ENCODE measurements around the gene EPS8L3. TPM values are rescaled to one million over a fixed set of nuclear protein-coding genes. Genes with fewer than 3 reads are reported as not detected.

EPS8L3 gene
- total RNA-seq, 1 donor, result not detected

- peak; percentile 59 for DNase-seq (ENCODE audit: low read depth)
- TF ChIP-seq CTCF (IDR thresholded peaks at IDR 0.05; ENCODE audit: insufficient read depth, low read depth, low read length), result no peak
- no peak overlapping the region for H3K4me3 ChIP-seq (ENCODE audit: low read depth, low read length)
These were observed 24.3 kb upstream of the EPS8L3 start for GRCh38 chr1:109787845-109788601.

- TF ChIP-seq CTCF (IDR thresholded peaks at IDR 0.05; ENCODE audit: insufficient read depth, low read depth, low read length), result no peak
- DNase-seq (ENCODE audit: low read depth), result peak; percentile 50
- H3K4me3 ChIP-seq (ENCODE audit: low read depth, low read length), result no peak overlapping the region
These were observed 23.6 kb upstream of the EPS8L3 start for GRCh38 chr1:109787211-109787844.

DNA sequence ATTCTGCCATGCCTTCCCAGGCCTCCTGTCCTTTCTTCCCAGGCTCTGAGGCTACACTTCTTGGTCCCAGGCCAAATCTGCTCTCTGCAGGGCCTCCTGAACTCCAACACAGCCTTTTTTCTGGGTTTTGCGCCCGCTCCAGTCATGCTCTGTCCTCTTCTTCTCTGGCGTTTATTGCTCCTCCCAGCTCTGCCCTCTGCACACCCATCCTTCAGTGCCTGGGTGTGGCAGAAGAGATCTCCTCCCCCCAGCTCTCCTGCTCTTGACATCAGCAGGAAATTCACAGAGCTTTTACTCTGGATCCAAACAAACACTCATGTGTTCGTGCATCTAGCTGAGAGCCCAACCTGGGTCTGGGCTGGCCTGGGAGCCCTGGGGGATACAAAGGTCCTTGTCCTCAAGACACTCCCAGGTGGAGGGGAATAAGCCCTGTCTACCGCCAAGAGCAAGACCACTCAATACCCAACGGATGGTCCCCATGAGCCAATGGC, 22.9 kb upstream of the EPS8L3 start:
- DNase-seq (ENCODE audit: low read depth), result peak; percentile 63
- no peak overlapping the region for H3K4me3 ChIP-seq (ENCODE audit: low read depth, low read length)
- no peak for TF ChIP-seq CTCF (IDR thresholded peaks at IDR 0.05; ENCODE audit: insufficient read depth, low read depth, low read length)

DNA sequence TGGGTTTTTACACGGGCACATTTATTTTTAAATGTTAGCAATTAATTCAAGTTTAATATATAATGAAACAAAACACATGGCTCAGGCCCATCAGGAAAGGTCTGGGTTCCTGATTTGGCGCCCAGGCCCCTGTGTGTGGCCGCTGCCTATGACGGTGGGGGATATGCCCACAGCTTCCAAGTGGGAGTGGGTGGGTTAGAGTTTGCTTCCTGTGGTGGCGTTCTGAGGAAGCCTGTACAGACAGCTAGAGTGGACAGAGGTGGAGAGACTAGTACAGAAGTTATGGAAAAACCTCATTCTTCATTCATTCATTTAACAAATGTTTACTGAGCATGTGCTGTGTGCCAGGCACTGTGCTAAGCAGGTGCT, 22.4 kb upstream of the EPS8L3 start:
- H3K4me3 ChIP-seq (ENCODE audit: low read depth, low read length), result no peak overlapping the region
- no peak for TF ChIP-seq CTCF (IDR thresholded peaks at IDR 0.05; ENCODE audit: insufficient read depth, low read depth, low read length)
- DNase-seq (ENCODE audit: low read depth), result no peak

DNA sequence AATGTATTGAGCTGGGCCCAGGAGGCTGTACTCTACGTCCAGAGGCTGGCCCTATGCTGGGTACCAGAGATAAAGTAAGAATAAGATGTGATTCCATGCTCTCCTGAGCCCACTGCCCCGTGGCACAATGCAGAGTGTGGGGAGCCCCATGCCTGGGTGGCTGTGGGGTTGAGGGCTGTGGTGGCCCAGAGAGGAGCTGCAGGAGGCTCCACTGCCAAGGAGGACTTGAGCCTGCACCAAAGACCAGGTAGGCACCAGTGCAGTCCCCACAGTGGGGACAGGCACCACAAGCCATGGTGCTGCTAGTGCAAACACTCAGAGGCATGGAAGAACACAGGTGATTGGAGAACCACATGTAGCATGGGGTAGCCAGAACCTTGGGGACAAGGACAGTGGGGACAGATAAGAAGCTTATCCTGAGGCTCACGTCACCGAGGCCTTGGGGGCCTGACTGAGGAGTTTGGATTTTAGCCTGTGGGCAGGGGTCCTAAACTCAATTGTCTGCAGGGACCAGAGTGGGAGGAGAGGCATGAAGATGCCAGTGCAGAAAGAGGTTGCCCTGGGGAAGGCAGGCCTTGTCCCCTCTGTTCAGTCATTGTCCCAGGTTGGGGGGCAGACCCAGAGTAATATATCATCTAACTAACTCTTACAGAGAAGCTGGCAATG, 21.9 kb upstream of the EPS8L3 start:
- TF ChIP-seq CTCF (IDR thresholded peaks at IDR 0.05; ENCODE audit: insufficient read depth, low read depth, low read length), result no peak
- DNase-seq (ENCODE audit: low read depth), result no peak
- no peak overlapping the region for H3K4me3 ChIP-seq (ENCODE audit: low read depth, low read length)

- no peak for DNase-seq (ENCODE audit: low read depth)
- TF ChIP-seq CTCF (IDR thresholded peaks at IDR 0.05; ENCODE audit: insufficient read depth, low read depth, low read length), result no peak
- H3K4me3 ChIP-seq (ENCODE audit: low read depth, low read length), result no peak overlapping the region
These were observed 21.0 kb upstream of the EPS8L3 start for GRCh38 chr1:109784551-109785252.

All from fibroblast of villous mesenchyme (primary cell).